HUES64 (cell line): Measurements from ENCODE around the gene GPR31.

Experiments used
- H3K27ac ChIP-seq: 2 replicates; pipeline ENCODE4 v1.7.0; 2013; ENCODE audit warnings: low read depth, low read length, inconsistent platforms
- H3K27me3 ChIP-seq: 2 replicates; pipeline ENCODE4 v1.6.1; 2013; ENCODE audit warnings: mild to moderate bottlenecking, low read length; ENCODE audit not compliant: insufficient read depth
- H3K36me3 ChIP-seq: 2 replicates; pipeline ENCODE4 v1.6.1; 2013; ENCODE audit warnings: mild to moderate bottlenecking, low read length; ENCODE audit not compliant: insufficient read depth
- H3K4me1 ChIP-seq: 2 replicates; pipeline ENCODE4 v1.6.1; 2013; ENCODE audit warnings: mild to moderate bottlenecking, low read length, moderate library complexity; ENCODE audit not compliant: insufficient read depth
- H3K4me3 ChIP-seq: 2 replicates; pipeline ENCODE4 v1.5.1; 2013; ENCODE audit warnings: mild to moderate bottlenecking, low read length, moderate library complexity
- H3K9ac ChIP-seq: 2 replicates; pipeline ENCODE4 v1.6.1; 2013; ENCODE audit warnings: mild to moderate bottlenecking, low read depth, low read length
- H3K9me3 ChIP-seq: 2 replicates; pipeline ENCODE4 v1.6.1; 2013; ENCODE audit warnings: low read depth, low read length; ENCODE audit not compliant: insufficient read depth
- WGBS: fragments of 150-250, 120-280 bp; methylation state at CpG from one replicate; pipeline ENCODE4 v1.1.7; 2013; ENCODE audit warnings: missing lambda C conversion rate; 5-methylcytosine and 5-hydroxymethylcytosine counted together

The GPR31 gene

DNA sequence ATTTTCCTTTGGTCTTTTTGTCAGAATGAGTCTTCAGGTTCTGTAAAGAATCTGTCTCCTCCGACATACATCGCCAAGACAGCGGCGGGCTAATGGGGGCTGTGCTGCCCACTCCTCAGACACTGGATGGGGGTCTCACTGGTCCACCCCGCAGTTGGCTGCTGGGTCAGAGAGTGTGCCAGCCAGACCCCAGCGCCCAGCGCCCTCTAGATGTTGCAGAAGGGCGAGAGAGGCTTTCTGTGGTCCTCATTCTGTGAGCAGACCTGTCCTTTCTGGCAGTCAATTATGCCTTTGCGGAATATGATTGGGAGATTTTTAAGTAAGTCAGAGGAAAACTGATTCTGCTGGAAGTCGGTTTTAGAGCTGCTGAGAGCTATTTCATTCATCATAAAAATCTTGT lies 42.7 kb downstream of the GPR31 start:
- WGBS = 86% methylated on average over 10 of the region's 10 CpGs
- H3K36me3 ChIP-seq = no peaks in the 10 kb centered on the region

DNA sequence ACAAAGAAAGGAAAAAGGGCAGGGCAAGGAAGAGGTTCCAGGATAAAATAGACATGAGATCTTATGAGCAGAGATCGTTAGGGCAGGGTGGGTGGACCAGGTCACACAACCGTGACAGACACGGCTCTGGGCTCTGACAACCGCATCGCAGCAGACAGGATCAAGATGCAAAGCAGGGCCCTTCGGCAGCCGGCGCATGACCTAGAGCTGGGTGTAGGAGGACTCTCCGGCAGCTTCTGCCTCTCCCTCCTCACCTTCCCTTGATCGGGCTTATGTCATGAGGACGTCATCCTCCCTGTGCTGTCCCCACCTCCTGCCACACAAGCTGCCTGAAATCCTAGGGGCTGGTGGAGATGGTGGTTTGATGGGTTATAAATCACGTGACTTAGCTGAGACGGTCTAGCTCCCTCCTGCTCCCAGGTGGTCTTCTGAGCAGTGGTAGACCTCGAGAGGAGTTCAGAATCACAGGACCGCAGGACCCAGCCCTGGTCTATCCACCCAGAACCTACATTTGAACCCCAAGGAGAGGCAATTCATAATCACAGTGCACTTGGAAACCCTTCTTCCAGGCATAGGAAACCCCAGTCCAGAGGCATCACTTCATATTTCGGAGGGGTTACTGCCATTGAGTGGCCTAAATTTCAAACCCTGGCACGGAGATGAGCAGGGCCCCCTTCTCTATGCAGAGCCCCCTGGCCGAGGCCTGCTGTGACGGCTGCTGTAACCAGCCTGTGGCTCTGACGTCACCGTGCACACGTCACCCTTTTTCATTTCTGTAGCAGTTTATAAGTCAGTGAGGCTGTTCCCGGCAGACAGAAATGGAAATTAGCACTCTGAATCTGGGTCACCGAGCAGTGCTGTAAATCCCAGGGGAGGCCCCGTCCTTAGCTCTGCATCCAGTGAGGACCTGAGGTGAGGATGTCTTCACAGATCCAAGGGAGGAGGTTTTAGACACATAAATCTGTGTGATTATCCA lies 43.6 kb downstream of the GPR31 start:
- no peaks in the 10 kb centered on the region for H3K27me3 ChIP-seq
- WGBS = 94% methylated on average over 24 of the region's 25 CpGs
- H3K9ac ChIP-seq = no peak overlapping the region
- H3K4me3 ChIP-seq = no peak overlapping the region
- no peaks in the 10 kb centered on the region for H3K36me3 ChIP-seq
- H3K4me1 ChIP-seq = peaks cover 3% of the 10 kb centered on the region; the same call in 1 of the 2 replicates
- no peaks in the 10 kb centered on the region for H3K9me3 ChIP-seq
- H3K27ac ChIP-seq = no peak overlapping the region

More for the DNA sequence above, 42.7 kb downstream of the GPR31 start:
- H3K27ac ChIP-seq = no peak overlapping the region
- no peaks in the 10 kb centered on the region for H3K27me3 ChIP-seq
- H3K4me3 ChIP-seq = no peak overlapping the region
- H3K9me3 ChIP-seq = peaks cover 2% of the 10 kb centered on the region; the same call in 1 of the 2 replicates
- no peak overlapping the region for H3K9ac ChIP-seq
- peaks cover 3% of the 10 kb centered on the region; the same call in 1 of the 2 replicates for H3K4me1 ChIP-seq

DNA sequence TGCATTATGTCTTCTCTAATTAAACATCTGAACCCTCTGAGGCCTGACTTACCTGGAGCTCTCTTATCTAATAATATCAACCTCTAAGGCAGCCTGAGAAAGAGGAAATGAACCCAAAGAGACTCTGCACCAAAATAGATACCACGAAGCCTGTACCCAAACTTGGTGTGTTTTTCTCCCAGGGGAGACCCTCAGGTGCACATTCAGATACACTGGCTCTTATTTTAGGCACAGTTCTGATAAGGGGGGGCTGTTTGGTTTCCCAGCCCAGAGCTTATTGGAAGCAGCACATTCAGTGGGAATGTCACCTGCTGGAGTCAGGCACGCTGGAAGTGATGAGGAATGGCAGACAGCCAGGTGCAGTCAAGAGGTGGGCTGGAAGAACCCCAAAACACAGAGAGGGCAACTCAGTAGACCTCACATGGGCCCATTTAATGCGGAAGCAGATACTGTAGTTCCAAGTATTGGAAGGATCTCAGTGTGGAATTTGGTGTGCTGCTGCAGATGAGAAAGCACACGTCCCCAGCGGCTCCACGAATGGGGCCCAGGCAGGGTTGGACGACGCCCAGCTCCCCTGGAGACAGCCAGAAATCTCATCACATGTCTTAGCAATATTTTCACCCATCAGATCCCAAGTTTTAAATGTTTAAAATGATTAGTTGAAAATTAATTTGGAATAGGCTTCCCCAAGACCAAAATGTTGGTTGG lies 44.6 kb downstream of the GPR31 start:
- Histone ChIP-seq H3K27me3 (no peaks in the 10 kb centered on the region), H3K9ac (no peak overlapping the region), H3K4me1 (peaks cover 3% of the 10 kb centered on the region; the same call in 1 of the 2 replicates), H3K36me3 (no peaks in the 10 kb centered on the region), H3K4me3 (no peak overlapping the region), H3K27ac (no peak overlapping the region), H3K9me3 (no peaks in the 10 kb centered on the region)
- 91% methylated on average over 8 of the region's 8 CpGs for WGBS

DNA sequence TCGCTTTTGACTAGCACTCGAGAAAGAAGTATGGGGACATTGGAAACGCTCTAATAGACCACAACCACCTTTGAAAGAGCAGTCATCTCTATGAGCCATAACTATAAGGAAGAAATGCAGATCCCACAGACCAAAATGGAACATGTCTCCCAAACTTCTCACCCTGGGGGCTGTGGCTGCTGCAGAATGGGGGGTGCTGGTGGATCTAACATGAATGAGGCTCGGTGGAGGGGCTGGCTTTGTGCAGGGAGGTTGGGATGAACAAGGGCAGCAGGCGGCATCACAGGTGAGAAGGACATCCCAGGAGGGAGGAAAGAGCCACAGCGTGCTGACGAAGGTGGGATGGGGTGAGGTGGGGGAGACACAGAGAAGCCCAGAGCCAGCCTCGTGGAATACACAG lies 45.4 kb downstream of the GPR31 start:
- 92% methylated on average over 8 of the region's 8 CpGs for WGBS
- no peaks in the 10 kb centered on the region for H3K27me3 ChIP-seq
- peaks cover 3% of the 10 kb centered on the region; the same call in 1 of the 2 replicates for H3K4me1 ChIP-seq
- no peak overlapping the region for H3K27ac ChIP-seq
- no peaks in the 10 kb centered on the region for H3K9me3 ChIP-seq
- H3K36me3 ChIP-seq = no peaks in the 10 kb centered on the region
- H3K4me3 ChIP-seq = no peak overlapping the region
- no peak overlapping the region for H3K9ac ChIP-seq

DNA sequence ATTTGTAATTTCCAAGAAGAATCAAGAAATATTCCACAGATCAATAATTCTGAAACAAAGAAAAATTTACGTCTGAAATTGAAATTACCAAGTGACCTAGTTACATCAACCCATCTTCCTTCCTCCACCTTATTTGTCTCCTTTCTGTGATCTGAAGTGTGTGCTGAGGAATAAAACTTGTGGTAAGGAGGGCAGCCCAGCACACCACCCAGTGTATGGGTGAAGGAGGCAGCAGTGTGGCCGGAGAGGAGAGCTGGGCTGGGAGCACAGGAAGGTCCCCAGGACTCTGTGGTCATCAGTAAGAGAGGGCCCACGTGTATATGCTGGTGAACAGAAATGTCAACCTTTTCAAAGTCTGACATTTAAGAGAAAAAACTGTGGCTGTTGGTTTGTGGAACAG lies 46.2 kb downstream of the GPR31 start:
- peaks cover 3% of the 10 kb centered on the region; the same call in 1 of the 2 replicates for H3K4me1 ChIP-seq
- no peak overlapping the region for H3K27ac ChIP-seq
- H3K27me3 ChIP-seq = no peaks in the 10 kb centered on the region
- H3K9ac ChIP-seq = no peak overlapping the region
- no peaks in the 10 kb centered on the region for H3K9me3 ChIP-seq
- 91% methylated on average over 3 of the region's 3 CpGs for WGBS
- H3K36me3 ChIP-seq = no peaks in the 10 kb centered on the region
- H3K4me3 ChIP-seq = no peak overlapping the region

DNA sequence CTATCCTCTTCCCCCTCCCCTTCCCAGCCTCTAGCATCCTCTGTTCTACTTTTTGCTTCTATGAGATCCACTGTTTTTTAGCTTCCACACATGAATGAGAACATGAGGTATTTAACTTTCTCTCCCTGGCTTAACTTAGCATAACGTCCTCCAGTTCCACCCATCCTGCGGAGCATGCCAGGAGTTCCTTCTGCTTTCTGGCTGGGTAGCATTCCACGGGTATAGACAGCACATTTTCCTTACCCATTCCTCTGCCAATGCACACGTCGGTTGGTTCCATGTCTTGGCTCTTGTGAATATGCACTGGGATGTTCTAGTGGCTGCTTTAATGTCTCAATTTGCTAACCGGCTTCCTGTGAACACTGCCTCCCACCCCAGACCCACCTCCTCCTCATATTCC lies 48.1 kb downstream of the GPR31 start:
- no peak overlapping the region for H3K9ac ChIP-seq
- 90% methylated on average over 6 of the region's 6 CpGs for WGBS
- no peaks in the 10 kb centered on the region for H3K4me1 ChIP-seq
- H3K27ac ChIP-seq = no peak overlapping the region
- no peak overlapping the region for H3K4me3 ChIP-seq
- no peaks in the 10 kb centered on the region for H3K36me3 ChIP-seq
- no peaks in the 10 kb centered on the region for H3K27me3 ChIP-seq
- no peaks in the 10 kb centered on the region for H3K9me3 ChIP-seq

DNA sequence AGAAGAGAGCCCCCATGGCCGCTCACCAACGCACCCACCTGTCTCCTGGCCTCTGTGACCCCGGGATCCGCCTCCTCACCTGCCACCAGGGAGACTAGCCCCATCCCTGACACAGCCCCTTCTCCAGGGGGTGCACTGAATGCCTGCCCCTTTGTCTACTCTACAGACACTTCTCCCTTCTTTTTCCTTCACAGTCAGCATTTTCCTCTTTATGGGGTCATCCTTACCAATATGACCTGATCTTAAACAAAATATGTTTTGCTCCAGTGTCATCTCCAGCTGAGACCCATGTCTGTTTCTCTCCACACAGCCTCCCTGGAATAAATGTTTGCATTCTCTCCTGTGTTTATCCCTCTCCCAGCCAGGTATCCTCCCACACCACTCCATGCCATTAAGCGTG lies 49.5 kb downstream of the GPR31 start:
- no peak overlapping the region for H3K9ac ChIP-seq
- WGBS = 95% methylated on average over 5 of the region's 5 CpGs
- no peak overlapping the region for H3K4me3 ChIP-seq
- H3K27me3 ChIP-seq = no peaks in the 10 kb centered on the region
- no peaks in the 10 kb centered on the region for H3K4me1 ChIP-seq
- no peaks in the 10 kb centered on the region for H3K36me3 ChIP-seq
- no peaks in the 10 kb centered on the region for H3K9me3 ChIP-seq
- H3K27ac ChIP-seq = no peak overlapping the region

DNA sequence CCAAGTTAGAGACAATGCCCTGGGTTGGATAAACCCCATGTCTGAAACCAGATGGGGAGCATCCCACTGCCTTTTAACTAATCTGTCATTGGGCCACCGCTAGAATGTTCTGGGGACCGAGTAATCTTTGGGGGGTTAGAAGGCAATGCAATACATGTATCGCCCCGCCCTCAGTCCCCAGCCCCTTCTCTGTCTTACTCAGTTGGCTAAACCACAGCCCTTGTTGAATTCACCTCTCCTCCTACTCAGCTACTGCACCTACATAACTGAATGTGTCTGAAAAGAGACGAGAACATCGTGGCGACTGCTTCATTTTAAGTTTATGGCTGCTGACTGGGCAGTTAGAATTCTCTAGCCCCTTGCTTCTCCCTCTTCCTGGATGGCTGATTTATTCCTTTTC lies 50.0 kb downstream of the GPR31 start:
- H3K9ac ChIP-seq = no peak overlapping the region
- H3K4me3 ChIP-seq = no peak overlapping the region
- no peak overlapping the region for H3K27ac ChIP-seq
- H3K9me3 ChIP-seq = no peaks in the 10 kb centered on the region
- H3K4me1 ChIP-seq = no peaks in the 10 kb centered on the region
- H3K36me3 ChIP-seq = no peaks in the 10 kb centered on the region
- no peaks in the 10 kb centered on the region for H3K27me3 ChIP-seq
- 81% methylated on average over 7 of the region's 7 CpGs for WGBS

DNA sequence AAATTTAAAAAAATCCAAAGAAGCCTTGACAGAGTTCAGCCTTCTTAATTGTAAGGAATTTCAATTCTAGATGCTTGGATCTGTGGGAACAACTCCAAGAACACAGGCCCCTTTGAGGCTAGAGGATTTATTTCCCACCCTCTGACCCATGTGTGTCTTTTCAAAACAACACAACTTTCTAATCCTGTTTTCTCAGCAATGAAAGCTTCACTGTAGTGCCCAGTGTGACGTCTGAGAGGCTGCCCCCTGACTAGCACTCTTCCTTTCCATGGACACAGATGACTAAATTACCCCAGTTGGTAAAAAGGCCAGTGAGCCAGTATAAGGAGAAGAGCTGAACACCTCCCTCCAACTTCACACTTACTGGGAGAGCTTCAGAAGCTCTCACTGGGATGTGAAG lies 51.4 kb downstream of the GPR31 start:
- no peak overlapping the region for H3K27ac ChIP-seq
- H3K9me3 ChIP-seq = no peaks in the 10 kb centered on the region
- H3K4me3 ChIP-seq = no peak overlapping the region
- no peak overlapping the region for H3K9ac ChIP-seq
- H3K36me3 ChIP-seq = no peaks in the 10 kb centered on the region
- no peaks in the 10 kb centered on the region for H3K27me3 ChIP-seq
- H3K4me1 ChIP-seq = no peaks in the 10 kb centered on the region
- WGBS = 86% methylated on average over 1 of the region's 1 CpG
